Testis (tissue), 2 donors: ENCODE data around the gene ZFPM1.

Experiments used
- POLR2A ChIP-seq: fragments of 450-650 bp; IDR thresholded peaks from one replicate; pipeline ENCODE4 v1.6.1; 2017; ENCODE audit warnings: antibody characterized with exemption, mild to moderate bottlenecking, moderate library complexity
- TF ChIP-seq, protein P1 (sequence below), 3 experiments: fragments of 450-650 bp in 2 of 3; fragments of 200-600 bp in 1 of 3; sonication (generic) in 1 of 3; IDR thresholded peaks; one replicate each; pipeline ENCODE4 v1.5.1; 2016 to 2019; ENCODE audit warnings: antibody characterized with exemption in 3 of 3, mild to moderate bottlenecking in 2 of 3, moderate library complexity in 1 of 3

DNA sequence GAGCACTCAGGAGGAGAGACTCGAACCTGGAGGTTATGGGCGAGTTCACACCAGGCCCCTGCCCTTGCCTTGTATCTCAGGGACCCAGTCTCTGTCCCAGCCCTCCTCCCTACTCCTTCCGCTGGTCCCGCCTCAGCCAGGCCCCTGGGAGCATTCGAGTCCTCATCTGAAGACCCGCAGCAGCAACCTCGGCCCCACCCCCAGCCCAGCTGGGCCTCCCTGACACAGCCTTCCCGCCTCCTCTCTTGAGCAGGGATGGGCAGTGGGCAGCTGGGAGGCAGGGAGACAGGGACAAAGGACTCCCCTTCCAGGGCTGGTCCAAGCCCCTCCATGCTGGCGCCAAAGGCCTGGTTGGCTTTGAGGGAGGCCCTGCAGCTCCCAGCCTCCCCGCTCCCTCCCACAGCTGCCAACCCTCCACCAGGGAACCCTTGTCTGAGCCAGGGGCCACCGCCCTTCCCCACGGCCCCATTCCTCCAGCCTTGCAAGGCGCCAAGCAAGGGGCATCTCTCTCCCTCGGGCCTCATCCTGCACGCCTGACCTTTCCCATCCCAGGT is 101.7 kb downstream of the ZFPM1 start:
- no peak for TF ChIP-seq POLR2A
- TF ChIP-seq, protein P1, sequence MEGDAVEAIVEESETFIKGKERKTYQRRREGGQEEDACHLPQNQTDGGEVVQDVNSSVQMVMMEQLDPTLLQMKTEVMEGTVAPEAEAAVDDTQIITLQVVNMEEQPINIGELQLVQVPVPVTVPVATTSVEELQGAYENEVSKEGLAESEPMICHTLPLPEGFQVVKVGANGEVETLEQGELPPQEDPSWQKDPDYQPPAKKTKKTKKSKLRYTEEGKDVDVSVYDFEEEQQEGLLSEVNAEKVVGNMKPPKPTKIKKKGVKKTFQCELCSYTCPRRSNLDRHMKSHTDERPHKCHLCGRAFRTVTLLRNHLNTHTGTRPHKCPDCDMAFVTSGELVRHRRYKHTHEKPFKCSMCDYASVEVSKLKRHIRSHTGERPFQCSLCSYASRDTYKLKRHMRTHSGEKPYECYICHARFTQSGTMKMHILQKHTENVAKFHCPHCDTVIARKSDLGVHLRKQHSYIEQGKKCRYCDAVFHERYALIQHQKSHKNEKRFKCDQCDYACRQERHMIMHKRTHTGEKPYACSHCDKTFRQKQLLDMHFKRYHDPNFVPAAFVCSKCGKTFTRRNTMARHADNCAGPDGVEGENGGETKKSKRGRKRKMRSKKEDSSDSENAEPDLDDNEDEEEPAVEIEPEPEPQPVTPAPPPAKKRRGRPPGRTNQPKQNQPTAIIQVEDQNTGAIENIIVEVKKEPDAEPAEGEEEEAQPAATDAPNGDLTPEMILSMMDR (IDR thresholded peaks at IDR 0.05), result no peak
